Measurements from ENCODE around the gene NRCAM. TPM values are rescaled to one million over a fixed set of nuclear protein-coding genes. Genes with fewer than 3 reads are reported as not detected.
A peak's percentile ranks its signal among the peaks of the same experiment; 100 is the strongest.
"Not testable (repeated sequence)": the region's sequence is repeated elsewhere in the genome, so short reads cannot be mapped to it uniquely, and the experiment has no call there.

NRCAM gene
- total and polyA plus RNA-seq, 8 donors: 10.6 to 36.7 (median 16.2) TPM

GRCh38 chr7:108396080-108396479, 60.2 kb downstream of the NRCAM start:
- H3K4me1 ChIP-seq: no peaks in the 10 kb centered on the region
- DNase-seq (no peak), ATAC-seq (no peak)
- no peaks in the 10 kb centered on the region for H3K36me3 ChIP-seq
- no peak for TF ChIP-seq CTCF (IDR thresholded peaks at IDR 0.05)
- no peak overlapping the region for H3K4me3 ChIP-seq
- no peaks in the 10 kb centered on the region for H3K27me3 ChIP-seq
- intact Hi-C loops (cut with DNase I): no loop called here
- H3K9me3 ChIP-seq: no peaks in the 10 kb centered on the region
- H3K27ac ChIP-seq: no peak overlapping the region

- Histone ChIP-seq H3K36me3 (no peaks in the 10 kb centered on the region), H3K4me1 (no peaks in the 10 kb centered on the region), H3K4me3 (no peak overlapping the region), H3K27ac (no peak overlapping the region), H3K27me3 (no peaks in the 10 kb centered on the region), H3K9me3 (no peaks in the 10 kb centered on the region)
- DNase-seq (no peak), ATAC-seq (no peak)
- intact Hi-C loops (cut with DNase I): no loop called here
- TF ChIP-seq CTCF (IDR thresholded peaks at IDR 0.05): no peak
These were observed 60.8 kb downstream of the NRCAM start for GRCh38 chr7:108395426-108395825.

GRCh38 chr7:108393097-108393496, 63.1 kb downstream of the NRCAM start:
- ATAC-seq, H3K4me3 ChIP-seq: not testable (repeated sequence)

GRCh38 chr7:108387686-108388085, 68.5 kb downstream of the NRCAM start:
- H3K9me3 ChIP-seq; H3K27me3 ChIP-seq; ATAC-seq; H3K27ac ChIP-seq; H3K4me3 ChIP-seq; H3K4me1 ChIP-seq; DNase-seq; H3K36me3 ChIP-seq; intact Hi-C loops (cut with DNase I): not testable (repeated sequence)

More at GRCh38 chr7:108393097-108393496, 63.1 kb downstream of the NRCAM start:
- H3K36me3 ChIP-seq; H3K9me3 ChIP-seq; H3K27ac ChIP-seq; intact Hi-C loops (cut with DNase I); H3K27me3 ChIP-seq; H3K4me1 ChIP-seq: not testable (repeated sequence)
- DNase-seq: peak in 1 of 4 donors; percentile 56

GRCh38 chr7:108385834-108386422, 70.3 kb downstream of the NRCAM start:
- ATAC-seq (no peak), DNase-seq (no peak)
- no peaks in the 10 kb centered on the region for H3K9me3 ChIP-seq
- peaks cover 0 to 6% of the 10 kb centered on the region in 2 donors for H3K27me3 ChIP-seq
- no peak for TF ChIP-seq CTCF (IDR thresholded peaks at IDR 0.05)
- no peaks in the 10 kb centered on the region for H3K4me1 ChIP-seq
- H3K36me3 ChIP-seq: no peaks in the 10 kb centered on the region
- H3K4me3 ChIP-seq: no peak overlapping the region
- intact Hi-C loops (cut with DNase I): no loop called here
- no peak overlapping the region for H3K27ac ChIP-seq

- Histone ChIP-seq H3K36me3 (no peaks in the 10 kb centered on the region), H3K9me3 (no peaks in the 10 kb centered on the region), H3K4me3 (no peak overlapping the region), H3K27me3 (peaks cover 0 to 6% of the 10 kb centered on the region in 2 donors), H3K4me1 (no peaks in the 10 kb centered on the region), H3K27ac (no peak overlapping the region)
- intact Hi-C loops (cut with DNase I): no loop called here
- no peak for ATAC-seq
- DNase-seq: no peak
- TF ChIP-seq CTCF (IDR thresholded peaks at IDR 0.05): no peak
These were observed 71.3 kb downstream of the NRCAM start for GRCh38 chr7:108384716-108385483.
